Duodenal mucosa (tissue), 2 donors: ENCODE measurements around the gene SEL1L3.

ENCODE experiments used
- H3K27ac ChIP-seq: one replicate; pipeline ENCODE4 v1.7.0; 2013; ENCODE audit warnings: low read depth, low read length
- H3K27me3 ChIP-seq, 2 donors: one replicate each; pipeline ENCODE4 v1.7.0; 2013; ENCODE audit warnings: low read length in 2 of 2, control low read depth in 1 of 2; ENCODE audit not compliant: insufficient read depth in 2 of 2, control insufficient read depth in 1 of 2
- H3K36me3 ChIP-seq, 2 donors: one replicate each; pipeline ENCODE4 v1.7.0; 2013; ENCODE audit warnings: low read length in 2 of 2, control low read depth in 1 of 2; ENCODE audit not compliant: insufficient read depth in 2 of 2, control insufficient read depth in 1 of 2
- H3K4me1 ChIP-seq, 2 donors: one replicate each; pipeline ENCODE4 v1.7.0; 2013; ENCODE audit warnings: low read length in 2 of 2, control low read depth in 1 of 2; ENCODE audit not compliant: insufficient read depth in 2 of 2, control insufficient read depth in 1 of 2
- H3K4me3 ChIP-seq, 2 donors: one replicate each; pipeline ENCODE4 v1.7.0; 2013; ENCODE audit warnings: low read length in 2 of 2, low read depth in 1 of 2
- H3K9ac ChIP-seq, 2 donors: one replicate each; pipeline ENCODE4 v1.7.0; 2013; ENCODE audit warnings: low read length in 2 of 2, low read depth in 1 of 2
- H3K9me3 ChIP-seq, 2 donors: one replicate each; pipeline ENCODE4 v1.7.0; 2013; ENCODE audit warnings: low read length in 2 of 2, control low read depth in 1 of 2; ENCODE audit not compliant: control insufficient read depth in 1 of 2

SEL1L3 gene

GRCh38 chr4:25759101-25759500, 103.7 kb downstream of the SEL1L3 start:
- peaks cover 31 to 52% of the 10 kb centered on the region in 2 donors for H3K36me3 ChIP-seq
- no peaks in the 10 kb centered on the region for H3K9me3 ChIP-seq
- H3K9ac ChIP-seq = no peak overlapping the region
- no peak overlapping the region for H3K4me3 ChIP-seq
- H3K27me3 ChIP-seq = no peaks in the 10 kb centered on the region
- H3K27ac ChIP-seq = no peak overlapping the region
- H3K4me1 ChIP-seq = no peaks in the 10 kb centered on the region

- no peak overlapping the region for H3K4me3 ChIP-seq
- no peaks in the 10 kb centered on the region for H3K4me1 ChIP-seq
- H3K36me3 ChIP-seq = peaks cover 26 to 58% of the 10 kb centered on the region in 2 donors
- no peak overlapping the region for H3K27ac ChIP-seq
- H3K27me3 ChIP-seq = no peaks in the 10 kb centered on the region
- H3K9ac ChIP-seq = no peak overlapping the region
- H3K9me3 ChIP-seq = no peaks in the 10 kb centered on the region
These were observed 105.3 kb downstream of the SEL1L3 start for GRCh38 chr4:25757452-25757851.

GRCh38 chr4:25756503-25756902, 106.3 kb downstream of the SEL1L3 start:
- Histone ChIP-seq H3K4me1 (no peaks in the 10 kb centered on the region), H3K36me3 (peaks cover 26 to 58% of the 10 kb centered on the region in 2 donors), H3K27me3 (no peaks in the 10 kb centered on the region), H3K9me3 (no peaks in the 10 kb centered on the region), H3K9ac (no peak overlapping the region), H3K4me3 (no peak overlapping the region), H3K27ac (no peak overlapping the region)

GRCh38 chr4:25755911-25756310, 106.9 kb downstream of the SEL1L3 start:
- H3K36me3 ChIP-seq = peaks cover 26 to 58% of the 10 kb centered on the region in 2 donors

GRCh38 chr4:25753239-25753638, 109.5 kb downstream of the SEL1L3 start:
- Histone ChIP-seq H3K27me3 (no peaks in the 10 kb centered on the region), H3K27ac (no peak overlapping the region)

More at GRCh38 chr4:25755911-25756310, 106.9 kb downstream of the SEL1L3 start:
- no peaks in the 10 kb centered on the region for H3K27me3 ChIP-seq
- no peak overlapping the region for H3K9ac ChIP-seq
- H3K27ac ChIP-seq = no peak overlapping the region
- H3K4me3 ChIP-seq = no peak overlapping the region
- H3K4me1 ChIP-seq = no peaks in the 10 kb centered on the region
- H3K9me3 ChIP-seq = no peaks in the 10 kb centered on the region

GRCh38 chr4:25750874-25751273, 111.9 kb downstream of the SEL1L3 start:
- no peaks in the 10 kb centered on the region for H3K4me1 ChIP-seq
- no peak overlapping the region for H3K27ac ChIP-seq
- H3K9ac ChIP-seq = no peak overlapping the region
- peaks cover 1 to 39% of the 10 kb centered on the region in 2 donors for H3K36me3 ChIP-seq
- H3K4me3 ChIP-seq = no peak overlapping the region
- H3K27me3 ChIP-seq = no peaks in the 10 kb centered on the region
- no peaks in the 10 kb centered on the region for H3K9me3 ChIP-seq

More at GRCh38 chr4:25753239-25753638, 109.5 kb downstream of the SEL1L3 start:
- Histone ChIP-seq H3K9me3 (no peaks in the 10 kb centered on the region), H3K9ac (no peak overlapping the region), H3K4me1 (no peaks in the 10 kb centered on the region), H3K36me3 (peaks cover 11 to 46% of the 10 kb centered on the region in 2 donors), H3K4me3 (no peak overlapping the region)

- Histone ChIP-seq H3K36me3 (peaks cover 0 to 38% of the 10 kb centered on the region in 2 donors), H3K27ac (no peak overlapping the region), H3K4me3 (no peak overlapping the region), H3K4me1 (no peaks in the 10 kb centered on the region), H3K9ac (no peak overlapping the region), H3K9me3 (no peaks in the 10 kb centered on the region), H3K27me3 (no peaks in the 10 kb centered on the region)
These were observed 113.5 kb downstream of the SEL1L3 start for GRCh38 chr4:25749150-25749794.

GRCh38 chr4:25743971-25744370, 118.8 kb downstream of the SEL1L3 start:
- no peaks in the 10 kb centered on the region for H3K27me3 ChIP-seq
- no peaks in the 10 kb centered on the region for H3K4me1 ChIP-seq
- peaks cover 0 to 19% of the 10 kb centered on the region in 2 donors for H3K36me3 ChIP-seq
- no peak overlapping the region for H3K9ac ChIP-seq
- H3K9me3 ChIP-seq = no peaks in the 10 kb centered on the region
- no peak overlapping the region for H3K4me3 ChIP-seq
- H3K27ac ChIP-seq = no peak overlapping the region

- Histone ChIP-seq H3K27me3 (no peaks in the 10 kb centered on the region), H3K9me3 (no peaks in the 10 kb centered on the region), H3K4me3 (no peak overlapping the region), H3K4me1 (no peaks in the 10 kb centered on the region), H3K27ac (no peak overlapping the region), H3K36me3 (no peaks in the 10 kb centered on the region), H3K9ac (no peak overlapping the region)
These were observed 133.2 kb downstream of the SEL1L3 start for GRCh38 chr4:25729564-25729963.

- H3K4me3 ChIP-seq = no peak overlapping the region
- no peak overlapping the region for H3K9ac ChIP-seq
- H3K9me3 ChIP-seq = no peaks in the 10 kb centered on the region
- no peaks in the 10 kb centered on the region for H3K27me3 ChIP-seq
- no peaks in the 10 kb centered on the region for H3K36me3 ChIP-seq
- H3K4me1 ChIP-seq = no peaks in the 10 kb centered on the region
- no peak overlapping the region for H3K27ac ChIP-seq
These were observed 133.9 kb downstream of the SEL1L3 start for GRCh38 chr4:25728886-25729285.
